Stimulated activated CD8-positive, alpha-beta memory T cell treated with anti-CD3 and anti-CD28 coated beads, Interleukin-4, amount 100 ng/mL, for 4 hours (primary cell): Measurements from ENCODE around the gene PHKG1.
"Not testable (repeated sequence)": the region's sequence is repeated elsewhere in the genome, so short reads cannot be mapped to it uniquely, and the experiment has no call there.

ENCODE experiments used
- DNase-seq, 2 donors: peaks; one replicate each; pipeline ENCODE4 v3.0.0-alpha.2; 2020; ENCODE audit warnings: low read depth in 2 of 2, low spot score in 1 of 2

PHKG1 gene

DNA sequence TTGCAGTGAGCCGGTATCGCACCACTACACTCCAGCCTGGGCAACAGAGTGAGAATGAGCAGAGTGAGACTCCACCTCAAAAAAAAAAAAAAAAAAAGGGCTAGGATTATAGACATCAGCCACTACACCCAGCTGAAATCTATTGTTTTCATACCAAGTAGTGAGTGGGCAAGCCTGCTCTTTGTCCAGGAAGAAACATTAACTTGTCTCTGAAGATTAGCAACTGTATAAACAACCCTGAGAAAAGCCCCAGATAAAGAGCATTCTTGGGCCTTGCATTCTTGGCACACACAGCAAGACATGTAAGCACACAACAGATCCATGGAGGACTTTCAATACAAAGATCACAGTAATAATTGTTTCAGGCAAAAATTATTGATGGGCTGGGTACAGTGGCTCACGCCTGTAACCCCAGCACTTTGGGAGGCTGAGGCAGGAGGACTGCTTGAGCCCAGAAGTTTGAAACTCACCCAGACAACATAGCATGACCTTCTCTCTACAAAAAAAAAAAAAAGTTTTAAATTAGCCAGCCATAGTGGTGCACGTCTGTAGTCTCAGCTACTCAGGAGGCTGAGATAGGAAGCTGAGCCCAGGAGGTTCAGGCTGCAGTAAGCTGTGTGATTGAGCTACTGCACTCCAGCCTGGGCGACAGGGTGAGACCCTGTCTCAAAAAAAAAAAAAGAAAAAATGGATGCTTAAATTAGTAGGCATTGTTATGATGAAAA, 45.9 kb downstream of the PHKG1 start:
- DNase-seq = no peak

DNA sequence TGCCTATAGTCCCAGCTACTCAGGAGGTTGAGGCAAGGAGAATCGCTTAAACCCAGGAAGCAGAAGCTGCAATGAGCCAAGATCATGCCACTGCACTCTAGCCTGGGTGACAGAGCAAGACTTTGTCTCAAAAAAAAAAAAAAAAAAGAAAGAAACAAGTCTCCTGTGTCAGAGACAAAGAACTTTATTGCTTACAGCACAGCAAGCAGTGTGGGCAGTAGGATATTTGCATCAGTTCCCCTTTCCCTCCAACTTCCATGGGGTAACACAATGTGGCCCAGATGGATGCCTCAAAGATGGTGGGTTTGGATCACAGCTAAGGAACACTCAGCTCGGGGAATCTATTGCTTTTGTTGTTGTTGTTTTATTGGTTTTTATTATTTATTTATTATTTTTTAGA, 47.0 kb downstream of the PHKG1 start:
- not testable (repeated sequence) for DNase-seq

DNA sequence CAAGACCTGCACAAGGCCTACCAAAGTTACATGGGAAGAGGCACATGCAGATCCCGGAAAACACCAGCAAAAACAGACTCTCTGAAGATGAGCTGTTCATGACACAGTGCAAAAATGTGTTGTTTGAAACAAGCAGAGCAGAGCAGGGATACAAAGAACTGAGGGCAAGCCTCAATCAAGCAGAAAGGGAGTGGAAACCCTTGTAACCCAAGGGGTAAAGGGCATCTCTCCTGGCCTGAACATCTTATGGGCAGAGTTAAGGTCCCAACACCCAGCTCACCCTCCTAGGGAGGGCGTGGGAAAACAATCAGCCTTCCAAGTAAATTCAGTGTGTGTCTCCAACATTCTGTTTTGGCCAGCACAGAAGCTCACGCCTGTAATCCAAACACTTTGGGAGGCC, 52.0 kb downstream of the PHKG1 start:
- DNase-seq = no peak

DNA sequence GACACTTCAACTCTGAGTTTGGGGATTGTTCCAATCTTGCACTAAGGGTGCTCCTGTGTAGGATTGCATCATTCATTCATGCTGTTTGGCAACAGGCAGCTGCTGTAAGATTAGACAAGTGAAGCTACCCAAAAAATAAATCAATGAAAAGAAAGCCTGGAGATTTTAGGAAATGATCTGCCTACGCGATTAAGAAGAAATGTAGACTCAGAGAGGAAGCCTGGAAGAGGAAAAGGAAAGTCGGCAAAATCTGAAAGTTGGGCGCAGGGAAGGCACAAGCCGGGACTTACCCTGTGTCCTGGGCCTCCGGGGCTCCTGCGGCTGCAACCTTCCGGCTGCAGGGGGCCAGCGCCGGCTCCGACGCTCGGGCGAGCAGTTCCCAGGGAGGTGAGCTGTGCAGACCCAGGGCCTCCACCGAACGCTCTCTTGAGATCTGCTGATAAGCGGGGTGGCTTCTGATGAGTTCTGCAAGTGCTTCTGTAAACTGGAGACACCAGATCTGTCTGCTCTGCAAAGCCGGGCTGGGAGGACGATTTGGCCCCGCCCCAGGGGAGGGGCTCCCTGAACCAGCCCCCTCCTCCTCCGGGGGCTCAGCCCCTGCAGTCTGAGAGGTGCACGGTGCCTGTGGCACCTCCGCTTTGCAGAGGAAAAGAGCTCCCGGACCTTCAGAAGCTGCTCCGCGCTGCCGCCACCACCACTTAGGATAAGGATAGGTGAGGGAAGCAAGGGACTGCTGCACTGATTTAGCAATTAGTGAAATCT, 58.9 kb downstream of the PHKG1 start:
- peak; percentile 29 to 43 for DNase-seq

DNA sequence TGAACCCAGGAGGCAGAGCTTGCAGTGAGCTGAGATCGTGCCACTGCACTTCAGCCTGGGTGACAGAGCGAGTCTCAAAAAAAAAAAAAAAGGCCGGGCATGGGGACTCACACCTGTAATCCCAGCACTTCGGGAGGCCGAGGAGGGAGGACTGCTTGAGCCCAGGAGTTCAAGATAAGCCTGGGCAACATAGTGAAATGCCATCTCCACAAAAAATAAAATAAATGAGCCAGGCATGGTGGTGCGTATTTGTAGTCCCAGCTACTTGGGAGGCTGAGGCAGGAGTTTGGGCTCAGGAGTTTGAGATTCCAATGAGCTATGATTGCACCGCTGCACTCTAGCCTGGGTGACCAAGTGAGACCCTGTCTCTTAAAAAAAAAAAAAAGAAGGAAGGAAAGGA, 60.2 kb downstream of the PHKG1 start:
- DNase-seq = not testable (repeated sequence)

DNA sequence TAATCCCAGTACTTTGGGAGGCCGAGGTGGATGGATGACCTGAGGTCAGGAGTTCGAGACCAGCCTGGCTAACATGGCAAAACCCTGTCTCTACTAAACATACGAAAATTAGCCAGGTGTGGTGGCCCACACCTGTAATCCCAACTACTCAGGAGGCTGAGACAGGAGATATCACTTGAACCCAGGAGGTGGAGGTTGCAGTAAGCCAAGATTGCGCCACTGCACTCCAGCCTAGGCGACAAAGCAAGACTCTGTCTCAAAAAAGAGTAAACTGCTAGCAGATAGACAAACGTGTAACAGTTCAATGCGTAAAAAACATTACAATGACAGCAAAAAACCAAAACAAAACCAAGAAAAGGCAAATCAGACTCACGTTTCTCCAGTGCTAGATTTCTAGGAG, 61.2 kb downstream of the PHKG1 start:
- not testable (repeated sequence) for DNase-seq

DNA sequence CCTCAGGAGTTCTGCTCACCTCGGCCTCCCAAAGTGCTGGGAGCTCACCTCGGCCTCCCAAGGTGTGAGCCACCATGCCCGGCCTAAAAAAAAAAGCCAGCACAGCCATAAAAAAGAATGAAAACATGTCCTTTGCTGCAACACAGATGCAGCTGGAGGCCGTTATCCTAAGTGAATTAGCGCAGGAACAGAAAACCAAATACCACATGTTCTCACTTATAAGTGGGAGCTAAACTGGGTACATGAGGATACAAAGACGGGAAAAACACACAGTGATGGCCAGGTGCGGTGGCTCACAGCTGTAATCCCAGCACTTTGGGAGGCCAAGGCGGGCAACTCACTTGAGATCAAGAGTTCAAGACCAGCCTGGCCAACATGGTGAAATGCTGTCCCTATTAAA, 62.4 kb downstream of the PHKG1 start:
- no peak for DNase-seq
